COLO829 (cell line): ENCODE results near the gene AMZ2.
"Not testable (repeated sequence)": the region's sequence is repeated elsewhere in the genome, so short reads cannot be mapped to it uniquely, and the experiment has no call there.

Source experiments
- DNase-seq: peaks from one replicate; pipeline ENCODE4 v3.0.0; 2012; ENCODE audit warnings: low spot score

Gene AMZ2

GRCh38 chr17:68220786-68221185 lies 27.1 kb upstream of the AMZ2 start:
- not testable (repeated sequence) for DNase-seq

- DNase-seq: no peak
Observed at GRCh38 chr17:68221786-68222185, 26.1 kb upstream of the AMZ2 start.

GRCh38 chr17:68222606-68223005 lies 25.2 kb upstream of the AMZ2 start:
- no peak for DNase-seq

- not testable (repeated sequence) for DNase-seq
Observed at GRCh38 chr17:68225055-68225454, 22.8 kb upstream of the AMZ2 start.

- DNase-seq: not testable (repeated sequence)
Observed at GRCh38 chr17:68228039-68228680, 19.7 kb upstream of the AMZ2 start.

- DNase-seq: no peak
Observed at GRCh38 chr17:68228817-68229570, 18.8 kb upstream of the AMZ2 start.

- DNase-seq: no peak
Observed at GRCh38 chr17:68229619-68230018, 18.2 kb upstream of the AMZ2 start.

GRCh38 chr17:68231131-68231530 lies 16.7 kb upstream of the AMZ2 start:
- DNase-seq: not testable (repeated sequence)

GRCh38 chr17:68231541-68231940 lies 16.3 kb upstream of the AMZ2 start:
- no peak for DNase-seq

GRCh38 chr17:68232741-68233140 lies 15.1 kb upstream of the AMZ2 start:
- not testable (repeated sequence) for DNase-seq

GRCh38 chr17:68234726-68235335 lies 13.0 kb upstream of the AMZ2 start:
- peak; percentile 79 for DNase-seq

- not testable (repeated sequence) for DNase-seq
Observed at GRCh38 chr17:68235336-68235791, 12.5 kb upstream of the AMZ2 start.

- DNase-seq: not testable (repeated sequence)
Observed at GRCh38 chr17:68237369-68238163, 10.3 kb upstream of the AMZ2 start.

GRCh38 chr17:68238164-68238870 lies 9.5 kb upstream of the AMZ2 start:
- no peak for DNase-seq

GRCh38 chr17:68238871-68239253 lies 9.0 kb upstream of the AMZ2 start:
- DNase-seq: no peak

- DNase-seq: no peak
Observed at GRCh38 chr17:68239632-68240366, 8.0 kb upstream of the AMZ2 start.

- no peak for DNase-seq
Observed at GRCh38 chr17:68246271-68247028, 1.4 kb upstream of the AMZ2 start.

- peak; percentile 27 for DNase-seq
Observed at GRCh38 chr17:68248199-68248825, 469 bp downstream of the AMZ2 start.

- no peak for DNase-seq
Observed at GRCh38 chr17:68248891-68249290, 1.0 kb downstream of the AMZ2 start.

- DNase-seq: no peak
Observed at GRCh38 chr17:68249354-68249765, 1.5 kb downstream of the AMZ2 start.
